Measurements from ENCODE around the gene CAVIN2. TPM values are rescaled to one million over a fixed set of nuclear protein-coding genes. Genes with fewer than 3 reads are reported as not detected.

The CAVIN2 gene
- polyA plus RNA-seq, 1 donor, result 33.8 TPM

DNA sequence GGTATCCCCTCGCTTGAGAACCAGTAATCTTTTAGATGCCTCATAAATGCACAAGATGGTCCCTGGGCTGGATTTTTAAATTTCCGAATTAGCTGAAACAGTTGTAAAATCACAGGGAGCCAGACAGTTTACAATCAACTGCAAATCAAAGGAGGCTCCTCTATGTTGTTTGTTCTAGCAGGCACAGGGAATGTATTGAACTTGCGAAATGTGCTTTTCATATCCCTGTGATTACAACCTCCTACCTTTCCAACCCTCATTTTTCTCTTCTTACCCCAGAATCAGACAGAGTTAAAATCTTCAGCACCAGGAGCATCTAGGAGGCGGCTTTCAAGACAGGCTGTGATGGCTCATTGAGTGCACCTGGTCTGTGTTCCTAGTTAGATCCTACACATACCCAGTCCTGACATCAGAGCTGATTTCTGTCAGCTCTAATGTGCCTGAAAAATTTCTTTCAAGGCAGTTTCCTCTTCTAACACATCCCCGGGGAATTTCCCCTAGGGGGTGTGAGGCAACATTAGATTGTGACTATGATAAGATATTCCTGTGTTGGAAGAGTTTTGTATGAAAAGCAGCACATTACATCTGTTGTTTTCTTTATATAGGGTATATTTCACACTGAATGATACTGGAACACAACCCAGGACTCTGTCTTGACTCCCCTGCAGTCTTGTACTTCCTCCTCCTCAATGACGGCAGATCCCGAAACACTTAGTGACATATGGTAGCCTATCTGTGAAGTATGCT, 17.9 kb upstream of the CAVIN2 start:
- no peak for DNase-seq (ENCODE audit: low read depth)

DNA sequence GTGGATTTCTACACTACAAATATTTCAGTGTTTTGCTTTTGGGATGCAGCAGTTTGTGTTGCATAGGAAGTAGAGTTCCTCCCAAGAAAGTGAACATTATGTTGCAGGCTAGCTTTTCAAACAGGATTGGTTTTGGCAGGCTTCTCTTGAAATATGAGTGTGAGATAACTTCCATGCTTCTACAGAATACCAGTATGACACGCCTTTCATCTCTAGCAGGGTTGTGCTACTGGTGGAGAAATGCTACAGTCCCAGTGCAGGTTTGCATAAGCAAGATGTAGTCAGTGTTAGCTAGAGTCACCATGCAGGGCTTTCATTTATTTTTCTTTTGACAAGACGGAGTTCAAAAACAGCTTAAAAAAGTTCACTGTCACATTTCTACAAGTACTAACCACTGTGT, 17.1 kb upstream of the CAVIN2 start:
- no peak for DNase-seq (ENCODE audit: low read depth)

DNA sequence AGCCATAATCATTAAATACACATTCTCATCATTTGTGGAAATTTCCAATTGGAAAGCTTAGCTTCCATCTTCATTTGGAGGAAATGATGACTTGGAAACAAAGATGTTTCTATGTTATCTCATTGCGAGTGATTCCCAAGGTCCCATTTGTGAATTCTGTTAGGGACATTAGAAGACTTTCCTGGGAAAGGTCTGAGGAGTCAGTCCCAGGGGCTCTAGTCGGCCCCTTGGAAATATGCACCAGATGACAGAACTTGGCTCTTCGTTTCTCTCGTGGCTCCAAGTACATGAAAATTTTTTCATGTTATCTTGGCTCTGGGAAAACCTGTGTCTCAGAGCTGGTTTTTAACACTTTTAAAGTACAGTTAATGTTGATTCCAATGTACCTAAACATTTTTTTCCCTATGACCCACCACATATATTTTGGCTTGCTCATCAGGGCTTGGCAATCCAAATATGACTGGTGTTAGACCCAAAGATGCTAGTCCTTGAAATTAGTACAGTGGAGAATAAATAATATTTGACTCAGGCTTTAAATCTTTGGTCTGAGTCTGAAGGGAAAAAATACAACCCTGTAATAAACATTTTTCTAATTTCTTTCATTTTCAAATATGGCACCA, 15.4 kb upstream of the CAVIN2 start:
- no peak for DNase-seq (ENCODE audit: low read depth)

DNA sequence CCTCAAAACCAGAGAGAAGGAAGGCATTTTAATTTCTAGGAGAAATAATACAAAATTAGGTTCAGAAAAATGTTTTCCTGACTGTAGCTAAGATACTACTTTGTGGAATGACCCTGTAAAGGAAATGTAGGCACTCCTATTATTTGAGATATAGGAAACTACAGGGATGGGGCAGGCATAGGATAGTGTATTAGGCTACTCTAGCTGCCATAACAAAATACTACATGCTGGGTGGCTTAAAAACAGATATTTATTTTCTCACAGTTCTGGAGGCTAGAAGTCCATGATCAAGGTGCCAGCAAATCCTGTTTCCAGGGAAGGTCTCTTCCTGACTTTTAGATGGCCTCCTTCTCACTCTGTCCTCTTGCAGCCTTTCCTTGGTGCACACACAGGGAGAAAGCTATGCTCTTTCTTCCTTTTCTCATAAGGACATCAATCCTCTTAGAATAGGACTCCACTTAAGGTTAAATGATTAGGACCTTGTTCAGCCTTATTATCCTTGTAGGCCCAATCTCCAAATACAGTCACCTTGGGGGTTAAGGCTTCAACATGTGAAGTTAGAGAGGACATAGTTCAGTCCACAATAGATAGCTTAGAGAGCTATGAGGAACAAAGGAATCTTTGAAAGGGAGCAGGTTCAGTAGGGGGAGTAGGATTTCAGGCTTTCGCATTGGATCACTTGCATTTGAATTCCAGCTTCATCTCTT, 14.0 kb upstream of the CAVIN2 start:
- no peak for DNase-seq (ENCODE audit: low read depth)

DNA sequence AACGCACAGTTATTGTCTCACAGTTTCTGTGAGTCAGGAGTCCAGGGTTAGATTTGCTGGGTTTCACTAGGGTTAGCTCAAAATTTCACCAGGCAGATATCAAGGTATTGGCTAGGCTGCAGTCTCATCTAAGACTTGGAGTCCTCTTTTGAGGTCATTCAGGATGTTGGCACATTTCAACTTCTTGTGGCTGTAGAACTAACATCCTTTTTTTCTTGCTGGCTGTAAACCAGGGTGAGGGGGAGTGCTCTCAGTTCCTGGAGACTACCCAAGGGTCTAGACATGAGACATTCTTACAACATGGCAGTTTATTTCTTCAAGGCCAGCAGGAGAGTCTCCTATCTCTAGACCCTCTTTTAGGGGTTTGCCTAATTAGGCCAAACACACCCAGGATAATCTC, 12.8 kb upstream of the CAVIN2 start:
- no peak for DNase-seq (ENCODE audit: low read depth)

DNA sequence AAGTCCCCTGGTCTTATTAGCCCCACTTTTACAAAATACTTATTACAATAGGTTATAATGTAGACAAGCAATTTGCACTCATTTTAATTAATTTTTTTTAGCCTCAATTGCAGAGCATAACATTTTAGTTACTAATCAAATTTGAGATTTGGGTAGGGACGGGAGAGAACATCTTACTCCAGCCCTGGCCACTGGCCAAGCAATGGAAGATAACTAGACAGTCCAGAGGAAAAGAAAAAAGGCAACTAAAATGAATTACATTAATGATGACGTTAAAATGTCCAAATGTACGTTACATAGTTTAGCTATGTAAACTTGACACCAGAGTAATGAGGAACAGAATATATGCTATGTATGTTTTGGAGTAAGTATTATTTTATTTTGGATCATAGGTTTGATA, 11.0 kb upstream of the CAVIN2 start:
- DNase-seq (ENCODE audit: low read depth), result no peak

DNA sequence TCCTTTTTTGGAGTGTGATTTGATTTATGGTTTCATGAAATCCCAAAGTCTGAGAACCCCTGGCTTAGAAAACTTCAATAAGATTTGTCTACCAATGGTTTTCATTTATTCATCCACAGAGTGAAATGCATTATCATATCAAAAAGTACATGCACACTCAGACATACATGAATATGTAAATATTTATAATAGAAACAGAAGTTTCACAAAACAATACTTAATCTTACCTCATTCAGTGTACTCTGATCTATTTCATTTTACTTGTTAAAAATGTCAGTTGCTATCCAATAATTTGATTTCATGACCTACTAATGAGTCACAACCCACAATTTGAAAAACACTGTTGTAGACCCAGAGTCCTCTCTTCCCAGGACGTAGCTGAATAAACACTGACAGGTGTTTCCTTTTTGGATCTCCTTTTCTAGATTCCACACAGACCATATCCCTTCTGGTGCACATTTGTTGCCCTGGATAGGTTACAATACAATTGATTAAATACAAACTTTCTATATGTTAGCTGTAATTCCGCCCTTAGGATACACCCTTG, 10.4 kb upstream of the CAVIN2 start:
- no peak for DNase-seq (ENCODE audit: low read depth)

DNA sequence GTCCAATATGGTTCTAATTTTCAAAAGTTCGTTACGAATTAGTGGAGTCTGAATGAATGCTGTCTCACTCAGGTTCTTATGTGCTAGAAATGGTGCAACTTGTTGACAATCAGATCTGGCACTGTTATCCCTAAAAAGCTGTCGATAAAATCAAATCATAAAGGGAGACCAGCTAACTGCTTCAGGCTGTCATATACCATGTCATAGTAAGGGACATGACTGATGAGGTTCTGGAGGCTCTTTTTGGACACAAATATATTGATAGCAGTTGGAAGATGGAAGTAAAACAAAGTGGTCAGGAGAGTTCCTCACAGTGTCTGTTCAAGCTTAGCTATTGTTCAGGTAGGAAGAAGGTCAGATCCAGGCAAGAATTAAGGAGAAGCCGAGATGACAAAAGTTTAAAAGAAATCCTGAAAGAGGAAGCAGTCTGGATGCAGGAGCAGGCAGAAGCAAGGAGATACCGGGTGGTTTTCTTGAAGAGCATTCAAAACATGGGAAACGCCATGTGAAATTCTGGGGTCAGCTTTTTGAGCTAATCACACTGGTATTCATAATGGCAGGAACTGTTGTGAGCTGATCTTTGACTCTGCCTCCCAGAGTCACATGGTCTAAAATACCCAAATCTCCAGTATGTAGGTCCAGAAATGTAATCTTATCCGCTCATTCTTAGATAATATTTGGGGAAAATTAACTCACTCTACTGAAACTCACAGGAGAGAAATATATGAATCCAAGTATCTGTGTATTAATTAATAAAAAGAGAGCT, 9.4 kb upstream of the CAVIN2 start:
- no peak for DNase-seq (ENCODE audit: low read depth)

DNA sequence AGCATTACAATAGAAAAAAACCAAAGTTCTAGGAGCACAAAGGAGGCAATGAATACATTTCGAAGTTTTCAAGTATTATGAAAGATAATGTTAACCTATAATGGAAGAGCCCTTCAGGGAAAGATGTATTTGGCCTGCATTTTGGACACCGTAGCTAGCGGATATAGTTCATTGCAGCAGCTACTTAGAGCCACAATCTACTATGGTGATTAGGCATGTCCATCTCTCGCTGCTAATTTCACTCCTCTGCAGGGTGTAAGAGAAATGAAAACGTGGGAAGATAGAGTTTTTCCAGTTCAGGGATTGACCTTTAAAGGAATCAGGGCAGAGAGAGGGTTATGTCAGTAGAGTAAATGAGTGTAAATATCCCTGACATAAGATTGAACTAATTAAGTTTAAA, 8.5 kb upstream of the CAVIN2 start:
- no peak for DNase-seq (ENCODE audit: low read depth)

DNA sequence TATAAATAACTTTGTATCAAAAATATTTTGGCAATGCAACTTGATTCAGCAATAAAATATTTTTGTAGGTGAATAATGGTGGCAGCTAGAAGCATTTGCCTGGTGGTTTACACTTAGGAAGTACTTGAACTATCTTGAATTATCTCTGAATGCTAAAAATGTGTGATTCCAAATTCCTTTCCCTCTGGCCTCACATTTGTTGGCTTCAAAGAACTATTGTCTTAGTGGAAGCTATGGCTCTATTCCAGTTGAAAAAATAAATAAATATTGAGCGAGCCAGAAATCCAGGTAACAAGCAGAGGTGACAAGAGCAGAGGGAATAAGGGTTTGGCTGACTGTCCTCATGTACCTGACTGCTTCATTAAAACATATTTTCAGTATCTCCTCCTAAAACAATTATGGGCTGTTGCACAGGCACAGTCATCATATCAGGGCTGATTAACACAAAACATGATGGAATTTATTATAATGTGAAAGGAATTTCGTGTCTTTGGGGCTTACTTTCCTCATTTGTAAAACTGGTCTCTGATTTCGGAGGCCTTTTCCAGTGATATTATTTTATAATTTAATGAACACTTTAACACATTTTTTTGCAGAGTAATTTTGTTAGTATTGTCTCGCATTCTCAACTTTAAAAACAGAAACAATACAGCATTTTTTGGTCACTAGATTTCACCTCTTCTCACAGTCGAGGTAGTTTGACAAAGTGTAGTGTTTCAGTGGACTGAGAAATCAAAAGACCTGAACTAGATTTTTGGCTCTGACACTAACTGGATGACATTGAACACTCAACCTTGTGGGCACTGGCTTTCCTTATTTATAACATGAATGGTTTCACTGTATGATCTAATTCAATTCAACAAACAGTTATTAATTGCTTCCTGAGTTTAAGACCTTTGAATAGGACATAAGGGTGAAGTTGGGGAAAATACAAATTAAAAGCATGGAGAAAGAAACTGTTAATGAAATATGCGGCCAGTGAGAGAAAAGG, 7.8 kb upstream of the CAVIN2 start:
- no peak for DNase-seq (ENCODE audit: low read depth)

DNA sequence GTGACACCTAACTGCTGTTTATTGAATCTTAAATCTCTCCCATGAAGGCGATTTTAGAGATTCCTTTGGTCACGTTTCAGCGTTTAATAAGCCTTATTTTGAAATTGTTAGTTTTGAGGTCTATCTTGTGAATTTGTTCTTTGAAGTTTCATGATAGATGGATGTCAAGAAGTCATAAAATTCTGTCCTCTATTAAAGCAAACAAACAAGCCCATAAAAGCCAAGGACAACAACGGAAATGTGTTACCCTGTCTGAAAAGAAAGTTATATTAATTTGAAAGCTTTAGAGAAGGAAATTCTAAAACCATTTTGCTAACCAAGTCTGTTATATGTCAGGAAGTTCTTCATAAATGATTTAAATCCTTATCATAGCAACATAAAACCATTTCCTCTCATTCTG, 7.0 kb upstream of the CAVIN2 start:
- no peak for DNase-seq (ENCODE audit: low read depth)

DNA sequence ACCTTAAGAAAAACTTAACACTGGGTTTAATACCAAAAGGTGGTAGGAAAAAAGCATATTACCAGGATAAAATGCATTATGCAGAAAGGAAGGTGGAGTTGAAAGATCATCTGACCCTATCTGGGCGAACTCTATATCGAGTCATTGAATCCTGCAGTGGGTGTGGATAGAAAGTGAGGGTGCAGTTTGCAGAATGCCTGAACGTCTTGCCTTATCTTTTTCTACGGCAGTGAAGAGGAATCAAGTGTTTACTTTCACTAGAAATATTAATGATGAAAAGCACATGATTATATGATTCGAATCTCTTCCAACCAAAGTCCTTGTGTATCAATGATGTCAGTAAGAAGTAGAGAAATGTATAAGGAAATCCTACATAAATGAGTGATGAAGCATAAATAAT, 4.3 kb upstream of the CAVIN2 start:
- no peak for DNase-seq (ENCODE audit: low read depth)

DNA sequence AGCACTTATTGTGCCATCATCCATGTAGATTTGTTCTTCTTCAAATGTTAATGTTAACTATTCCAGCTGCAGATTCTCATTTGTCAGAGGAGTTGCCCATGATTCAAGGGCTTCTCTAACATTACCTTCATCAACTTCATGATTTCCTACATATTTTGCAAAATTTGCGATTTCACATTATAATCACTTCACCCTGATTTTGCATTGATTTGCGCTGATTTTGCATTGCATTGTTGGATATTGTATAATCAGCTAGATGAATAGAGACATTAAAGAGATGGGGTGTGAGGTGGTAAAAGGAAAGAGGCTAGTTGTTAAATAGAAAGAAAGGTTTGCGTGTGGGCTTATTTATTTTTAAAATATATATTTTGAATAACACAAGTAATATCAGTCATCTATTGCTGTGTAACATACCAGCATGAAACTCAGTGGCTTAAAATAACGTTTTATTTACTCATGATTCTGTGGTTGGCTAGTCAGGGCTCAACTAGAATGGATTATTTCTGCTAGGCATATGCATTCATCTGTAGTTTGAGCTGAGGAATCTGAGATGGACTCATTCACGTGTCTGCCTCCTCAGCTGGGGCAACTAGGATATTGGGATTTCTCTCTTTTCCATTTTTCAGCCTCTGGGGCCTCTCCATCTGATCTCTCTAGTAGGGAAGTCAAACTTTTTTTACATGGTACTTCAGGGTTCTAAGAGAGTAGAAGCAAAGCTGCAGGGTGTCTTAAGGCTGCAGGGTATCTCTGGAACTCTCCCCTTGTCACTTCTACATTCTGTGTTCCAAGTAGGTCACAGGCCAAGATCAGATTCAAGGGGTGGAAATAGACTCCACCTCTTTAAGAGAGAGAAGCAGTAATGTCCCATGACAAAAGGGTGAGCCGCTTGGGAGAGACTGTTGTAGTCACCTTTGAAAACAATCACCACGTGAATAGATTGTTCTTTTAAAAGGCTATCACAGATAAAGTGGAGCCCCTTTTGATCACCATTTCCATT, 2.2 kb upstream of the CAVIN2 start:
- no peak for DNase-seq (ENCODE audit: low read depth)

DNA sequence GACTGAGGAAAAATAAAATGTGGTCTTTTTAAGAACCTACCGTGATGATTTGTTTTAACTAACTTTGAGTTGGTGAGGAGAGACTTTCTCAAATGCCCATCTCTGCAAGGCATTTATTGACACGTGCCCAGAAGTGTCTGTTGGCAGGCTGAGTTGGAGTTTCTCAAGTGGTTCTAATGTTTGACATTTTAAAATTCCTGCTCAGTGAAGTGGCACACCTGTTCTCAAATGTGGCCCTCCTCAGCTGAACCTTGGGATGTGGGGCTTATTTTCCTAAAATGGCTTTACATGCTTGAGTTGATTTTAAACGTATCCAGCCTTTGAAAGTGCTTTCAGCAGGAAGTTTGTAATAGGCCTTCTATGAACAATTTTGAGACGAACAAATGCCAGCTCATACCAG, 876 bp upstream of the CAVIN2 start:
- no peak for DNase-seq (ENCODE audit: low read depth)

DNA sequence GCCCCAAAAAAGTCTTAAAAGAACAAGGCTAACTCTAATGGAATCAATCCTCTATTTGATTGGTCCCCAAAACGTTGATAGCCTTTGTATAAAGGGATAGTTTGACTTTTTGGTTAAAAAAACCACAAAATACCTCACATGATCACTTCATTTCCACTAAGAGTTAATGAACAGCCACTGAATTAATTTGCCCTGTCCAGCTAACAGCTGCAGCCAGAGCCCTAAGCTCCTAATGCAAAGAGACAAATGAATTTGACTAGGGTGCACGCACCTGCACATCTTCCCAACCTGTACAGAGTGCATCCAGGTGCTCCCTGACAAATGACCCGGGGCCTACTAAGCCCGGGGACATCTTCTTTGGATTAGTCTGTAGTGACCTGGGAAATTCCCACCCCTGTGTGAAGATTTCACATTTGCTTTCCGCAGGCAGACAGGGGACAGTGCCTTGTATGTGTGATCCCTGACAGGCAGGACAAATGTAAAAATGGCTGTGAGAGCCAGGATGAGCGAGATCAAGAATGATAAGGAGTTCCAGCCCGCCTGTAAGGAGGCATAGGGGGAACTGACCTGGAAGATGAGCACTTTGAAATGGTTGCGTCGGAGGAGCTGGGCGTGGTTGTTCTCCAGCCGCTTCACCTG, 893 bp downstream of the CAVIN2 start:
- DNase-seq (ENCODE audit: low read depth), result no peak

DNA sequence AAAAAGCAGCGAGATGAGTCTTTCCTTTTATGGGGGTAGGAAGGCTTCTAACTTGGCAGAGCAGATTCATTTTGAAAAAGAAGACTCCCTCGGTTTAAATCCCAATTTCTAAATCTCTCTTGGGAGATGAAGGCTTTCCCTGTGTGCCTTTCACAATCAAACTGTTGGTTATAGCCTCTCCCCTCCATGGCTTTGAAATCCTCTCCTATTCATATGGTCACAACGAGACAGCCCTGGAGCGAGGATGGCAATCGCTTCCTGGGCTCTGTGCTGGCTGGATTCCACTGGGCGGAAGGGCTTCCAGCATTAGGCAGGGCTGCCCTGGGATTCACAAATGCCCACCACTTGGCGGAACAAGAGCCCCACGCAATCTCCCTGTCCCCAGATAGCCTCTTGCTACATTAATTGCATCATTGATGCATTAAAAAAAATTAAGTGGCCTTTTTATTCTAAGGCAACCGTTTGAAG, 1.6 kb downstream of the CAVIN2 start:
- no peak for DNase-seq (ENCODE audit: low read depth)

DNA sequence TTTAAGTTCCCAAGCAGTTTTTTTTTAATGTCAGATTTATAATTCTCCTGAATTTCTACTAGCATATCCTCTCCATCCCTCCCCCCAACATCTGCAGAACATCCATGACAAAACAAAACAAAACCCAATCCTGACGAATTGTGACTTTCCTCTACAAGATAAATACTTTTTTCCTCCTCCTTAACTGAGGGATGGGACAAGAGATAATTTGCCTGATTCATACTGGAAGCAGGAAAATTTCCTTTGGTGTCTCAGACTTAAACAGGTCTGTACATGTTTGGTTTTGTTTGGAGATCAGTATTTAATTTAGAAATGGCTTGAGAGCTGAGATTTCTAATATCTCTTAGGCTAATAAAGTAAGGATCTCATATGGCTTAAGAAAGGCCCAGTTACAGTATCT, 2.2 kb downstream of the CAVIN2 start:
- no peak for DNase-seq (ENCODE audit: low read depth)

DNA sequence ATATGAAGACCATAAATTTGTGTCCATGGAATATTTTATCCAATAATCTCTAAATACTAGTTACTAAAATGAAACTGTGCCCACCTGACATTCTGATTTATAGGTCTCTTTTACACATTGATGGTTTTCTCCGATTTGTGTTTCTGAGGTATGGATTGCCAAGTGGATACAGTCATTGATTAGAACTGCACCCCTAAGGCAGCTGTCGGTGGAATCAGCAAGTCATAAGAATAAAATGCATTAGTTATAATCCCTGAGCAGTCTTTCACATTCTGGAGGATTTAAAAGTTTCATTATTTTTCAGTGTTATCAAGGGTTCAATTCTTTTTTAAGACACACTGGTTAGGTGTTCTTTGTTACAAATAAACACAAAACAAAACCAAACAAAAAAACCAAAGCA, 6.0 kb downstream of the CAVIN2 start:
- no peak for DNase-seq (ENCODE audit: low read depth)

Measured in forelimb muscle (tissue), 1 donor.